Glutamatergic neuron (in vitro differentiated cells): ENCODE measurements around the gene ATP11A. TPM values are rescaled to one million over a fixed set of nuclear protein-coding genes. Genes with fewer than 3 reads are reported as not detected.

Experiments
- DNase-seq: peaks from one replicate; pipeline ENCODE4 v3.0.0; 2022
- H3K27ac Mint-ChIP-seq: one replicate; pipeline ENCODE4 v1.8.0; 2020; ENCODE audit warnings: mild to moderate bottlenecking, mixed read lengths, inconsistent platforms; ENCODE audit not compliant: unreplicated experiment
- H3K27me3 Mint-ChIP-seq: one replicate; pipeline ENCODE4 v1.8.0; 2020; ENCODE audit warnings: mild to moderate bottlenecking, moderate library complexity, mixed read lengths, inconsistent platforms; ENCODE audit not compliant: unreplicated experiment
- H3K36me3 Mint-ChIP-seq: one replicate; pipeline ENCODE4 v1.8.0; 2020; ENCODE audit warnings: mild to moderate bottlenecking, mixed read lengths, inconsistent platforms; ENCODE audit not compliant: unreplicated experiment
- H3K4me1 Mint-ChIP-seq: one replicate; pipeline ENCODE4 v1.8.0; 2020; ENCODE audit warnings: mild to moderate bottlenecking, low read depth, mixed read lengths, inconsistent platforms; ENCODE audit not compliant: unreplicated experiment
- H3K4me3 Mint-ChIP-seq: one replicate; pipeline ENCODE4 v1.8.0; 2020; ENCODE audit warnings: mild to moderate bottlenecking, mixed read lengths, inconsistent platforms; ENCODE audit not compliant: unreplicated experiment
- H3K9me3 Mint-ChIP-seq: one replicate; pipeline ENCODE4 v1.8.0; 2020; ENCODE audit warnings: mild to moderate bottlenecking, moderate library complexity, mixed read lengths, inconsistent platforms; ENCODE audit not compliant: unreplicated experiment
- total RNA-seq: library from RNA; stranded (reverse); fragmentation: NEBNext Ultra II Directional; extraction: Animal tissue kit (Norgen Biotek cat#: 25700); gene quantifications from one replicate; pipeline ENCODE4 v1.2.1, GENCODE V29; 2021; ENCODE audit not compliant: unreplicated experiment
- TF ChIP-seq, protein P1 (sequence below): fragments of 200-600 bp; sonication (generic); IDR thresholded peaks from one replicate; pipeline ENCODE4 v1.5.0; 2021; ENCODE audit not compliant: partially characterized antibody, unreplicated experiment

Gene ATP11A
- total RNA-seq, 1 donor from 2014 or later = 127 TPM

DNA sequence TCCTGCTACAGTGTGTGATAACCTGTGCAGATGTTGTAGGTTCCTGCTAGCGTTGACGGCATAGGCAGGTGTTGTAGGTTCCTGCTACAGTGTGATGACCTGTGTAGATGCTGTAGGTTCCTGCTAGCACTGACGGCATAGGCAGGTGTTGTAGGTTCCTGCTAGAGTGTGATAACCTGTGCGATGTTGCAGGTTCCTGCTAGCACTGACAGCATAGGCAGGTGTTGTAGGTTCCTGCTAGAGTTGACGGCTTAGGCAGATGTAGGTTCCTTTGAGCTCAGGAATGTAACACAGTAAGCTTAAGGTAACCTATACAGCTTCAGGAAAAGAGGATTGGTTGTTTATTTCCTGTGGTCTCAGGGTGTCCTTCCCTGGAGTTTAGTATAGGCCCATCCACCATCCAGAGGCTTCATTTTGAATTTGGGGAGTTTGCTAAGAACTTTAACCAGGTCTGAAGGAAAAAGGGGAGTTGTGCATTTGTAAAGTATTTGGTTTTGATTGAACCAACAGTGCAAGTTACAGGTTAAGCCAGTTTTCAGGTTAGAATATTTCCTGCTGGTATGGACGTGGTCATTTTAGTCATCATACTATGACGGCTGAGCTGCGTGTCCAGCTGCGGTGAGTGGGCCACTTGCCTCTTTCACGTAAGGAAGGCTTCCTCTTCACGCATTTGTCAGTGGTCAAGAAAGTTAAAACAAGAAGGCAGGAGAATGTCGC, 53.8 kb downstream of the ATP11A start:
- TF ChIP-seq, protein P1, sequence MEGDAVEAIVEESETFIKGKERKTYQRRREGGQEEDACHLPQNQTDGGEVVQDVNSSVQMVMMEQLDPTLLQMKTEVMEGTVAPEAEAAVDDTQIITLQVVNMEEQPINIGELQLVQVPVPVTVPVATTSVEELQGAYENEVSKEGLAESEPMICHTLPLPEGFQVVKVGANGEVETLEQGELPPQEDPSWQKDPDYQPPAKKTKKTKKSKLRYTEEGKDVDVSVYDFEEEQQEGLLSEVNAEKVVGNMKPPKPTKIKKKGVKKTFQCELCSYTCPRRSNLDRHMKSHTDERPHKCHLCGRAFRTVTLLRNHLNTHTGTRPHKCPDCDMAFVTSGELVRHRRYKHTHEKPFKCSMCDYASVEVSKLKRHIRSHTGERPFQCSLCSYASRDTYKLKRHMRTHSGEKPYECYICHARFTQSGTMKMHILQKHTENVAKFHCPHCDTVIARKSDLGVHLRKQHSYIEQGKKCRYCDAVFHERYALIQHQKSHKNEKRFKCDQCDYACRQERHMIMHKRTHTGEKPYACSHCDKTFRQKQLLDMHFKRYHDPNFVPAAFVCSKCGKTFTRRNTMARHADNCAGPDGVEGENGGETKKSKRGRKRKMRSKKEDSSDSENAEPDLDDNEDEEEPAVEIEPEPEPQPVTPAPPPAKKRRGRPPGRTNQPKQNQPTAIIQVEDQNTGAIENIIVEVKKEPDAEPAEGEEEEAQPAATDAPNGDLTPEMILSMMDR = no peak
- H3K27ac Mint-ChIP-seq = no peak overlapping the region
- H3K36me3 Mint-ChIP-seq = no peaks in the 10 kb centered on the region
- no peak for DNase-seq
- H3K9me3 Mint-ChIP-seq = peaks cover 8% of the 10 kb centered on the region
- H3K4me3 Mint-ChIP-seq = no peak overlapping the region
- peaks cover 5% of the 10 kb centered on the region for H3K27me3 Mint-ChIP-seq
- H3K4me1 Mint-ChIP-seq = peaks cover 30% of the 10 kb centered on the region

DNA sequence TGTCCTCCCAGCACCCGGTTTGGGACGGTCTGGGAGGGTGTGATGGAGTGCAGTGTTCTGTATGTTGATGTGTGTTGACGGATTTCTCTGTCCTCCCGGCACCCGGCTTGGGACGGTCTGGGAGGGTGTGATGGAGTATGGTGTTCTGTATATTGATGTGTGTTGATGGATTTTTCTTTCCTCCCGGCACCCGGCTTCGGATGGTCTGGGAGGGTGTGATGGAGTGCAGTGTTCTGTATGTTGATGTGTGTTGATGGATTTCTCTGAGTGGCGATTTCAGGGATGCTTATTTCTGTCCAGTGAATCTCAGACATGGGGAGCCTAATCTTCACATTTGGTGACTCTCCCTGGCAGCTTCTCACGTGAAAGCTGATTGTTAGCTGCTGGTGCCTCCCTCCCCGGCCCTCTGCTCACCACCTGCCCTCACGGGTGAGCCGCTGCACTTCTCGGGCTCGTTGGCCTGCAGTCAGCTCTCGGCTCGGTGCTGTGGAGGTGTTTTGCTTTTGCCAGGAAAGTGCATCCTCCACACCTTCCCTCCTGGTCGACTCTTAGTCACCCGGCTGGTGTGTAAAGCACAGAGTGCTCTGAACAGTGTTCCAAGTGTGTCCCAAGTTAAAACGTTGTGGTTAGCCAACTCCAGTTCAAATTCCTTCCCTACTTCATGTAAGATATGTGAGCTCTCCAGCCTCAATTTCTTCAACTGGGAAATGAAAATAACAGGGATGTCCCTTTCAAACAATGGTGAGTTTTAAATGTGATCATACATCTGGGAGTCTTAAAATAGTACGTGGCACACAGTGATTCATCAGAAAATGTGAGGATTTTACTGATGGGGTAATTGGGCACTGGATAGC, 54.6 kb downstream of the ATP11A start:
- Mint-ChIP-seq H3K36me3 (no peaks in the 10 kb centered on the region), H3K27me3 (peaks cover 7% of the 10 kb centered on the region), H3K9me3 (peaks cover 8% of the 10 kb centered on the region), H3K4me1 (peaks cover 30% of the 10 kb centered on the region), H3K27ac (no peak overlapping the region), H3K4me3 (no peak overlapping the region)
- TF ChIP-seq, protein P1 = no peak
- no peak for DNase-seq

DNA sequence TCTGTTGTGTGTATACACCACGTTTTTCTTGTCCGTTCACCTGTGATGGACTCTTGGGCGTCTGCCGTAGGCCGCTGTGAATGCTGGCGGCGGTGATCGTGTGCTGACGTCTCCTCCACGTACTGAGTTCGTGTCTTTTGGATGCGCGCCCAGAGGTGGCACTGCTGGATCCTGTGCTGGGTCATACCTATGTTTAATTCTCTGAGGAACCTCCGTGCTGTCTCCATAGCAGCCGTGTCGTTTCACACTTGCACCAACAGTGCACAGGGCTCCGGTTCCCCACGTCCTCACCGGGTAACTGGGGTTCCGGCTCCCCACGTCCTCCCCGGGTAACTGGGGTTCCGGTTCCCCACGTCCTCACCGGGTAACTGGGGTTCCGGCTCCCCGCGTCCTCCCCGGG, 56.2 kb downstream of the ATP11A start:
- peaks cover 8% of the 10 kb centered on the region for H3K9me3 Mint-ChIP-seq
- TF ChIP-seq, protein P1 = no peak
- H3K27me3 Mint-ChIP-seq = peaks cover 7% of the 10 kb centered on the region
- no peak overlapping the region for H3K4me3 Mint-ChIP-seq
- no peak for DNase-seq
- no peaks in the 10 kb centered on the region for H3K36me3 Mint-ChIP-seq
- H3K27ac Mint-ChIP-seq = no peak overlapping the region
- peaks cover 28% of the 10 kb centered on the region for H3K4me1 Mint-ChIP-seq

DNA sequence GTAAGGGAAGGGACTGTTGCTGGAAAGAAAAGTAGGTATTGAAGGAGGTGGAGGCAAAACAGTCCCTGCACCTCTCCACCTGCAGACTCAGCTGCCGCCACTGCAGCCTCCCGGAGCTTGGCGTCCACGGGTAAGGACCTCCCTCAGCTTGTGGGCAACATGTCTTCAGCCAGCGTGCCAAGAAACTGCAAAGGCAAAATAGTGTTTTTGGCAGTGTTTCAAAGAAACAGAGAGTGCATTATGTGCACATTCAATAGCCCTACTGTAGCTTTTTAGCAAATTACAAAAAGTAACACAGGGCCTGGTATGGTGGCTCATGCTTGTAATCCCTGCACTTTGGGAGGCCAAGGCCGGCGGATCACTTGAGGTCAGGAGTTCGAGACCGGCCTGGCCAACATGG, 57.4 kb downstream of the ATP11A start:
- H3K4me3 Mint-ChIP-seq = no peak overlapping the region
- H3K27me3 Mint-ChIP-seq = peaks cover 9% of the 10 kb centered on the region
- H3K27ac Mint-ChIP-seq = no peak overlapping the region
- H3K36me3 Mint-ChIP-seq = no peaks in the 10 kb centered on the region
- no peak for DNase-seq
- TF ChIP-seq, protein P1 = no peak
- peaks cover 8% of the 10 kb centered on the region for H3K9me3 Mint-ChIP-seq
- peaks cover 29% of the 10 kb centered on the region for H3K4me1 Mint-ChIP-seq
